Measurements from ENCODE around the gene MCF2L. TPM values are rescaled to one million over a fixed set of nuclear protein-coding genes. Genes with fewer than 3 reads are reported as not detected.
A peak's percentile ranks its signal among the peaks of the same experiment; 100 is the strongest.

MCF2L gene
- polyA plus RNA-seq, 1 donor: 29.2 TPM

GRCh38 chr13:113082198-113083021 is 113.4 kb downstream of the MCF2L start:
- DNase-seq: no peak

GRCh38 chr13:113083022-113083373 is 114.0 kb downstream of the MCF2L start:
- no peak for DNase-seq

GRCh38 chr13:113083402-113084061 is 114.5 kb downstream of the MCF2L start:
- DNase-seq: no peak

- no peak for DNase-seq
Measured at GRCh38 chr13:113084094-113084942, 115.3 kb downstream of the MCF2L start.

- no peak for DNase-seq
Measured at GRCh38 chr13:113084943-113085540, 116.0 kb downstream of the MCF2L start.

- DNase-seq: no peak
Measured at GRCh38 chr13:113086031-113086750, 117.2 kb downstream of the MCF2L start.

- DNase-seq: no peak
Measured at GRCh38 chr13:113086991-113087922, 118.2 kb downstream of the MCF2L start.

- no peak for DNase-seq
Measured at GRCh38 chr13:113087923-113088690, 119.1 kb downstream of the MCF2L start.

GRCh38 chr13:113088691-113089020 is 119.6 kb downstream of the MCF2L start:
- DNase-seq: no peak

GRCh38 chr13:113089693-113090414 is 120.8 kb downstream of the MCF2L start:
- DNase-seq: peak; percentile 32

GRCh38 chr13:113090415-113090770 is 121.4 kb downstream of the MCF2L start:
- no peak for DNase-seq

- DNase-seq: no peak
Measured at GRCh38 chr13:113090806-113091205, 121.8 kb downstream of the MCF2L start.

- DNase-seq: no peak
Measured at GRCh38 chr13:113091211-113091771, 122.3 kb downstream of the MCF2L start.

GRCh38 chr13:113091891-113092775 is 123.1 kb downstream of the MCF2L start:
- DNase-seq: no peak

GRCh38 chr13:113092776-113093579 is 124.0 kb downstream of the MCF2L start:
- no peak for DNase-seq

GRCh38 chr13:113093580-113094409 is 124.8 kb downstream of the MCF2L start:
- DNase-seq: no peak
